ENCODE data around the gene KLRF2. TPM values are rescaled to one million over a fixed set of nuclear protein-coding genes. Genes with fewer than 3 reads are reported as not detected.

The KLRF2 gene
- total RNA-seq, 2 donors from 2014 or later, result not detected

- DNase-seq (ENCODE audit: low spot score), result no peak
- intact Hi-C loops (cut with DNase I), result no loop called here
These were observed 699 bp downstream of the KLRF2 start for GRCh38 chr12:9881988-9882387.

GRCh38 chr12:9883175-9883574 lies 1.9 kb downstream of the KLRF2 start:
- intact Hi-C loops (cut with DNase I), result no loop called here
- no peak for DNase-seq (ENCODE audit: low spot score)

- intact Hi-C loops (cut with DNase I), result no loop called here
- DNase-seq (ENCODE audit: low spot score), result no peak
These were observed 7.5 kb downstream of the KLRF2 start for GRCh38 chr12:9888665-9889273.

- DNase-seq (ENCODE audit: low spot score), result no peak
- intact Hi-C loops (cut with DNase I), result no loop called here
These were observed 14.1 kb downstream of the KLRF2 start for GRCh38 chr12:9895215-9895971.

- intact Hi-C loops (cut with DNase I), result no loop called here
- DNase-seq (ENCODE audit: low spot score), result no peak
These were observed 16.2 kb downstream of the KLRF2 start for GRCh38 chr12:9897535-9897934.

- intact Hi-C loops (cut with DNase I), result no loop called here
- DNase-seq (ENCODE audit: low spot score), result no peak
These were observed 17.9 kb downstream of the KLRF2 start for GRCh38 chr12:9899209-9899608.

- DNase-seq (ENCODE audit: low spot score), result no peak
- intact Hi-C loops (cut with DNase I), result no loop called here
These were observed 19.6 kb downstream of the KLRF2 start for GRCh38 chr12:9900930-9901329.

GRCh38 chr12:9902539-9903228 lies 21.4 kb downstream of the KLRF2 start:
- DNase-seq (ENCODE audit: low spot score), result no peak
- intact Hi-C loops (cut with DNase I), result no loop called here

GRCh38 chr12:9906873-9907272 lies 25.6 kb downstream of the KLRF2 start:
- no peak for DNase-seq (ENCODE audit: low spot score)
- intact Hi-C loops (cut with DNase I), result no loop called here

- intact Hi-C loops (cut with DNase I), result no loop called here
- DNase-seq (ENCODE audit: low spot score), result no peak
These were observed 26.5 kb downstream of the KLRF2 start for GRCh38 chr12:9907769-9908168.

GRCh38 chr12:9908350-9908749 lies 27.1 kb downstream of the KLRF2 start:
- no peak for DNase-seq (ENCODE audit: low spot score)
- intact Hi-C loops (cut with DNase I), result no loop called here

- DNase-seq (ENCODE audit: low spot score), result no peak
- intact Hi-C loops (cut with DNase I), result no loop called here
These were observed 28.4 kb downstream of the KLRF2 start for GRCh38 chr12:9909724-9910123.

GRCh38 chr12:9910716-9911421 lies 29.6 kb downstream of the KLRF2 start:
- DNase-seq (ENCODE audit: low spot score), result no peak
- intact Hi-C loops (cut with DNase I), result no loop called here

GRCh38 chr12:9911708-9912107 lies 30.4 kb downstream of the KLRF2 start:
- intact Hi-C loops (cut with DNase I), result no loop called here
- no peak for DNase-seq (ENCODE audit: low spot score)

- DNase-seq (ENCODE audit: low spot score), result no peak
These were observed 38.2 kb downstream of the KLRF2 start for GRCh38 chr12:9919443-9919842.

GRCh38 chr12:9920451-9920850 lies 39.2 kb downstream of the KLRF2 start:
- DNase-seq (ENCODE audit: low spot score), result no peak
- intact Hi-C loops (cut with DNase I), result no loop called here

More at GRCh38 chr12:9919443-9919842, 38.2 kb downstream of the KLRF2 start:
- intact Hi-C loops (cut with DNase I), result no loop called here

GRCh38 chr12:9922429-9922828 lies 41.1 kb downstream of the KLRF2 start:
- intact Hi-C loops (cut with DNase I), result no loop called here
- DNase-seq (ENCODE audit: low spot score), result no peak

- intact Hi-C loops (cut with DNase I), result no loop called here
- DNase-seq (ENCODE audit: low spot score), result no peak
These were observed 44.6 kb downstream of the KLRF2 start for GRCh38 chr12:9925705-9926393.

GRCh38 chr12:9926876-9927275 lies 45.6 kb downstream of the KLRF2 start:
- no peak for DNase-seq (ENCODE audit: low spot score)
- intact Hi-C loops (cut with DNase I), result no loop called here

All from posterior vena cava (tissue), 2 donors.